GM10266 (cell line): Measurements from ENCODE around the gene SEMA6B.

Experiments used
- DNase-seq: peaks from one replicate; pipeline ENCODE4 v3.0.0; 2012; ENCODE audit errors: extremely low spot score
- CTCF ChIP-seq: IDR thresholded peaks from 2 replicates; pipeline ENCODE4 v1.5.1; 2012; ENCODE audit warnings: mild to moderate bottlenecking, low read depth; ENCODE audit not compliant: control insufficient read depth, insufficient read depth; ENCODE audit errors: missing control alignments

The SEMA6B gene

GRCh38 chr19:4576016-4576933 lies 16.8 kb upstream of the SEMA6B start:
- TF ChIP-seq CTCF, result peak; percentile 80
- peak; percentile 82 for DNase-seq

DNA sequence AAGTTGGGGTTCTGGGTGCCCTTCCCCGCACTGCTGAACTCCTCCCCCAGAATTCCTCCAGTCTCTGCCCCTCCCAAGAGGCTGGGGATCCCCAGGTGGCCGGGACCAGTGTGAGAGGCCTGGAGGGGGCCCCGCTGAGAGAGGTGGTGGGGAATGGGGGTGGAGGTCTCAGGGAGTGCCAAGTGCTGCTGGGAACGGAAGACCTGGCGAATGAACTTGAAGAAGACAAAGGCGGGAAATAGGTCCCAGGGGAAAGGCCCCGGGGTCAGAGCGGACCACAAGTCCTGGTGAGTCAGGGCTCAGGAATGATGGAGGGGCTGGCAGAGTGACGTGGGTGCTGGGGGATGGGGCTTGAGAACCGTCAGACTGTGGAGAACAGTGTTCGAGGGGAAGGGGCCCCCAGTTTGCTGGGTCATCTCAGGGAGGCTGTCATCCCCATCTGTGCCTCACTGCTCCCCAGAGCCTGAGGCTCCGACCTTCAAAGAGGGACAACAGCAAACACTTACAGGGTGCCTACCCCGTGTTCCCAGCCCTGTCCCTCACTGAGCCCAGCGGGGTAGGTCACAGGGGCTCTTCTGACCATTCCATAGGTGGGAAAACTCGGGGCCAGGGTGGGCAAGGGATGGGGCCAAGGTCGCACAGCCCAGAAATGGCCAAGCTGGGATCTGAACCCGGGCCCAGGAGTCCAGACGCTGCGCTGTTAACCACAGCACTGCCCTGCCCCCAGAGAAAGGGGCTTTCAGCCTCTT lies 16.0 kb upstream of the SEMA6B start:
- no peak for DNase-seq
- TF ChIP-seq CTCF, result no peak

DNA sequence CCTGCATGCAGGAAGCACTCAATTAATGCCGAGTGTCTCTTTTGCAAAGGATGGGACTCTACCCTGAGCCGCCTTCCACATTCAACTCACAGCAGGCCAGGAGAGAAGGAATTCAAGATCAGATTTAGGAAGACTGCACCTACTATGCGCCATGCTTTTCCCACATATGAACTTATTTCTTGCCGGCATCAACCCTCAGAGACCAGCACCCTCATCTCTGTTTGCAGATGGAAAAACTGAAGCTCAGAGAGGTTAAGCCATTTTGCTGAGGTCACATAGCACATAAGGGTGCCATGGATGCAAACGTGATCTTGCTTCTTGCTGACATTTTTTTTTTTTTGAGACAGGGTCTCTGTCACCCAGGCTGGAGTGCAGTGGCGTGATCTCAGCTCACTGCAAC lies 14.2 kb upstream of the SEMA6B start:
- DNase-seq, result no peak
- TF ChIP-seq CTCF, result no peak

DNA sequence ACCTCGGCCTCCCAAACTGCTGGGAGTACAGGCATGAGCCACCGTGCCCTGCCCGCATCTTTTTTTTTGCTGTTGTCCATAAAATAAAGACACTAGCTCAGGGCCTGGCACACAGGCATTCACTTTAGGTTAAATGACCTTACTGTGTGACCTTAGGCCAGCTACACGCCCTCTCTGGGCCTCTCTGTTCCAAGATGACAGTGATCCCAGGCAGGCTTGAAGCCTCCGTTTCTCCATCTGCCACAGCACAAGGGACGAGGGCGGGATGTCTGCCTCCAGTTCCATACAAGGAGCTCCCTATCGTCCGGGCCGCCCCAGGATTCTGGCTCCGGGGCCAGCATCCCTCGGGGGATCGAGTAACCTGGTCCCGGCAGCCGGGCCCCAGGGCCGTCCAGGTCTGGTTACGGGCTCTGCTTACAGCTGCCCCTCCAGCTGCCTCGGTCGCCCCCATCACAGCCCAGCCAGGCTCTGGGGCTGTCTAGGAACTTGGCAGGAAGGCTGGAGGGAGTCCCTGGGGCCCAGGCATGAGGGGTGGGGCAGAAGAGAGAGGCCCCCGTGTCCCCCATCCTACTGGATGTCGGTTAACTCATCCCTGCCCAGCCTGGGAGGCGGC lies 11.9 kb upstream of the SEMA6B start:
- no peak for TF ChIP-seq CTCF

DNA sequence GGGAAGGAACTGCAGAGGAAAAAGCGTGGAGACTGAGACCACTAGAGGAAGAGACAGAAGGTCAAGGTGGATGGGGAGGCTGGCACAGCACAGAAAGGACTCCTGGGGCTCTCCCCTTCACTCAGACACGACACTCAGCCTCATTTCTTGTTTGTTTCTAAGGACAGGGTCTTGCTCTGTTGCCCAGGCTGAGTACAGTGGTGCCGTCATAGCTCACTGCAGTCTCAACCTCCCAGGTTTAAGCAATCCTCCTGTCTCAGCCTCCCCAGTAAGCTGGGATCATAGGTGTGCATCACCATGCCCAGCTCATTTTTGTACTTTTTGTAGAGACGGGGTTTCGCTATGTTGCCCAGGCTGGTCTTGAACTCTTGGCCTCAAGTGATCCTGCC lies 11.4 kb upstream of the SEMA6B start:
- no peak for DNase-seq
- TF ChIP-seq CTCF, result no peak

More for the DNA sequence above, 11.9 kb upstream of the SEMA6B start:
- no peak for DNase-seq

DNA sequence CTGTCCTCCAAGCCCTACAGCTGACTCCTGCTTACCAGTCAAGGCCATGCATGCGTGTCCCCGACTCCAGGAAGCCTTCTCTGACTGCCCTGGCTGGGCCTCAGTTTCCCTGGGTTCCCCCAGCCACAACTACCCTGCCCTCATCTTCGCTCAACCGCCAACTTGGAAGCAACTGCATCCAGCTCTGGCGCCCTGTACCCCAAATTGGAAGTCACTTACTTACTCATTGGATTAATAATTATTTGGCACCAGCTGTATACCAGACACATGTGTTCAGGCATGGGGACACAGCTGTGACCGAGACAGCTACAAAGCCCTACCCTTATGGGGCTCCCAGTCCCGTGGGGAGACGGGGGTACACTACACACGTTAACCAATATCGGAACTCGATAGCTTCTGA lies 10.9 kb upstream of the SEMA6B start:
- TF ChIP-seq CTCF, result no peak
- DNase-seq, result no peak
